Liver (tissue), 9 donors: ENCODE measurements around the gene MYO1H. TPM values are rescaled to one million over a fixed set of nuclear protein-coding genes. Genes with fewer than 3 reads are reported as not detected.

Experiments used
- DNase-seq: peaks from one replicate; pipeline ENCODE4 v3.0.0-alpha.2; 2017; ENCODE audit warnings: low spot score
- H3K27ac ChIP-seq, 2 donors: one replicate each; pipeline ENCODE4 v1.7.0; 2013; ENCODE audit warnings: inconsistent platforms in 2 of 2, low read length in 2 of 2, control low read depth in 1 of 2, low read depth in 1 of 2, mild to moderate bottlenecking in 1 of 2
- H3K27me3 ChIP-seq, 4 donors: one replicate each; pipeline versions ENCODE4 v1.6.1 to v1.7.0; 2013; ENCODE audit warnings: low read length in 3 of 4, inconsistent platforms in 1 of 4, mild to moderate bottlenecking in 1 of 4, moderate library complexity in 1 of 4; ENCODE audit not compliant: control insufficient read depth in 4 of 4, insufficient read depth in 4 of 4
- H3K36me3 ChIP-seq, 4 donors: one replicate each; pipeline versions ENCODE4 v1.6.1 to v1.7.0; 2013; ENCODE audit warnings: low read length in 3 of 4, mild to moderate bottlenecking in 3 of 4, low read depth in 1 of 4, moderate library complexity in 1 of 4; ENCODE audit not compliant: control insufficient read depth in 4 of 4, insufficient read depth in 3 of 4
- H3K4me1 ChIP-seq, 4 donors: one replicate each; pipeline versions ENCODE4 v1.6.1 to v1.7.0; 2013; ENCODE audit warnings: low read length in 3 of 4, mild to moderate bottlenecking in 3 of 4, moderate library complexity in 1 of 4; ENCODE audit not compliant: control insufficient read depth in 4 of 4, insufficient read depth in 4 of 4
- H3K4me3 ChIP-seq, 3 donors: one replicate each; pipeline versions ENCODE4 v1.6.1 to v1.7.0; 2013; ENCODE audit warnings: low read length in 3 of 3, control low read depth in 1 of 3, low read depth in 1 of 3, mild to moderate bottlenecking in 1 of 3
- H3K9ac ChIP-seq, 2 donors: one replicate each; pipeline ENCODE4 v1.7.0; 2013; ENCODE audit warnings: low read length in 2 of 2, mild to moderate bottlenecking in 2 of 2, moderate library complexity in 2 of 2, control low read depth in 1 of 2, low read depth in 1 of 2
- H3K9me3 ChIP-seq, 4 donors: one replicate each; pipeline versions ENCODE4 v1.6.1 to v1.7.0; 2013; ENCODE audit warnings: low read length in 3 of 4; ENCODE audit not compliant: control insufficient read depth in 4 of 4
- FOXA1 ChIP-seq: IDR thresholded peaks from 2 replicates; pipeline ENCODE4 v1.6.1; 2016; ENCODE audit warnings: antibody characterized with exemption
- GABPA ChIP-seq, 2 donors: IDR thresholded peaks in 1 of 2; conservative IDR thresholded peaks in 1 of 2; 2 replicates each; pipeline ENCODE4 v1.6.1; 2016; ENCODE audit warnings: antibody characterized with exemption in 2 of 2, mild to moderate bottlenecking in 1 of 2, moderate library complexity in 1 of 2
- HNF4A ChIP-seq, 2 donors: conservative IDR thresholded peaks; 2 replicates each; pipeline ENCODE4 v1.6.1; 2016; ENCODE audit warnings: antibody characterized with exemption in 2 of 2, mild to moderate bottlenecking in 2 of 2
- HNF4G ChIP-seq: IDR thresholded peaks from 2 replicates; pipeline ENCODE4 v1.6.1; 2016; ENCODE audit warnings: antibody characterized with exemption
- JUND ChIP-seq, 2 donors: IDR thresholded peaks; 2 replicates each; pipeline ENCODE4 v1.6.1; 2016; ENCODE audit warnings: antibody characterized with exemption in 2 of 2
- NR2F2 ChIP-seq: IDR thresholded peaks from 2 replicates; pipeline ENCODE4 v1.6.1; 2016; ENCODE audit warnings: antibody characterized with exemption
- RAD21 ChIP-seq, 2 donors: IDR thresholded peaks; 2 replicates each; pipeline ENCODE4 v1.6.1; 2016; ENCODE audit warnings: antibody characterized with exemption in 2 of 2, mild to moderate bottlenecking in 2 of 2
- RXRA ChIP-seq, 2 donors: IDR thresholded peaks; 2 replicates each; pipeline ENCODE4 v1.6.1; 2017 to 2018; ENCODE audit warnings: antibody characterized with exemption in 2 of 2, mild to moderate bottlenecking in 1 of 2
- SP1 ChIP-seq: IDR thresholded peaks from 2 replicates; pipeline ENCODE4 v1.6.1; 2018; ENCODE audit warnings: antibody characterized with exemption, mild to moderate bottlenecking
- TAF1 ChIP-seq: conservative IDR thresholded peaks from 2 replicates; pipeline ENCODE4 v1.6.1; 2016; ENCODE audit warnings: antibody characterized with exemption, mild to moderate bottlenecking
- YY1 ChIP-seq: IDR thresholded peaks from 2 replicates; pipeline ENCODE4 v1.6.1; 2016; ENCODE audit warnings: antibody characterized with exemption, mild to moderate bottlenecking
- WGBS: extraction: QIAGEN DNeasy Blood & Tissue Kit; methylation state at CpG from one replicate; pipeline ENCODE4 v1.1.7; 2013; 5-methylcytosine and 5-hydroxymethylcytosine counted together
- polyA plus RNA-seq, 2 donors: library from polyadenylated mRNA; stranded (reverse) in 1 of 2; unstranded in 1 of 2; fragments of 200-250 nt in 1 of 2; fragments of >200 nt in 1 of 2; fragmentation: Nextera tagmentation in 1 of 2; extraction: Ambion mirVana in 1 of 2; gene quantifications; one replicate each; pipeline versions ENCODE4 v1.2.1 to v1.2.3, GENCODE V29; 2013 to 2015
- total RNA-seq, 2 donors: library from RNA; depleted of rRNA; stranded (reverse); fragments of >200 nt; gene quantifications; one replicate each; pipeline ENCODE4 v1.2.3, GENCODE V29; 2014
- TF ChIP-seq, protein P1 (sequence below): IDR thresholded peaks from 2 replicates; pipeline ENCODE4 v1.6.1; 2016; ENCODE audit warnings: antibody characterized with exemption
- TF ChIP-seq, protein P2 (sequence below): fragments of 150-350 bp; IDR thresholded peaks from 2 replicates; pipeline ENCODE4 v1.5.1; 2017; ENCODE audit warnings: improper control_type of control experiment, low read depth, low read length; ENCODE audit not compliant: missing input control
- TF ChIP-seq, protein P3 (sequence below): IDR thresholded peaks from 2 replicates; pipeline ENCODE4 v1.6.1; 2016; ENCODE audit warnings: antibody characterized with exemption
- donor health status: healthy.
- donor health status: healthy.
- donor health status: healthy.
- donor health status: healthy.
- donor health status: healthy.

The MYO1H gene
- total and polyA plus RNA-seq, 4 donors: not detected

DNA sequence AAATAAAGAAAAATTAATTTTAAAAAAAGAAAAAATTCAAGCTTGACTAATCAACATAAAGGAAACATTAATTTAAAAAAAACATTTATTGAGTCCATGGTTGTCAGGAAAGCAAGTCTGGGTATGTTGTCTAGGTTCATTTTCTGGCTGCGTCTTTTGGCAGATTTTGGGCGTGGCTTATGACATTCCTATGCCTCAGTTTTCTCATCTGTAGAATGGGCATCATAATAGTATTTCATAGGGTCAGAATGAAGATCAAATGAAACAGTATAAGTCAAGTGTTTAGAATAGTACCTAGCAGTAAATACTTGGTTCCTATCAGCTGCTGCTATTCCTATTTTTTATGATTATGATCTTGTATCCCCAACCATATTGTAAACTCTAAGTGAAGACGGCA is 40.5 kb downstream of the MYO1H start:
- H3K27ac ChIP-seq: no peak overlapping the region
- TF ChIP-seq TAF1: no peak
- WGBS: 87% methylated on average over 3 of the region's 3 CpGs

DNA sequence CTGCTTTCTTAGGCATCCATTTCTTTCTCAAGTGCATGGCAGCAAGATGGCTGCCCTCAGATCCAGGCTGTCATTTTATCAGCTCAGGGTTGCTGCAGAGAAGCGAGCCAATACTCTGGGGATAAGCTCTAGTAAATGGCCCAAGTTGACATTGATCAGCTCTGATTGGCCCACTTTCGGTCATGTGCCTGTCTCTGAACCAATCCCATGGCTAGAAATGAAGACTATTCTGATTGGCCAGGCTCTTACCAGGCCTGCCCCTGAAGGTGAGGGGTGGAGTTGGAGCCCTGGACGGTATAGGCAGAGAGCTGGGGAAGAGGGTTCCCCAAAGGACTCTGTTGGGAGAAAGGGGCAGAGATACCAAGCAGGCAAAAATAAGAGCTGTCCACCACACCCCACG is 41.4 kb downstream of the MYO1H start:
- no peaks in the 10 kb centered on the region for H3K4me1 ChIP-seq
- no peak for DNase-seq
- H3K9ac ChIP-seq: no peak overlapping the region
- no peaks in the 10 kb centered on the region for H3K27me3 ChIP-seq
- 80% methylated on average over 4 of the region's 4 CpGs for WGBS
- TF ChIP-seq SP1: no peak
- no peak for TF ChIP-seq HNF4A (conservative IDR thresholded peaks at IDR 0.05)
- TF ChIP-seq, protein P1, sequence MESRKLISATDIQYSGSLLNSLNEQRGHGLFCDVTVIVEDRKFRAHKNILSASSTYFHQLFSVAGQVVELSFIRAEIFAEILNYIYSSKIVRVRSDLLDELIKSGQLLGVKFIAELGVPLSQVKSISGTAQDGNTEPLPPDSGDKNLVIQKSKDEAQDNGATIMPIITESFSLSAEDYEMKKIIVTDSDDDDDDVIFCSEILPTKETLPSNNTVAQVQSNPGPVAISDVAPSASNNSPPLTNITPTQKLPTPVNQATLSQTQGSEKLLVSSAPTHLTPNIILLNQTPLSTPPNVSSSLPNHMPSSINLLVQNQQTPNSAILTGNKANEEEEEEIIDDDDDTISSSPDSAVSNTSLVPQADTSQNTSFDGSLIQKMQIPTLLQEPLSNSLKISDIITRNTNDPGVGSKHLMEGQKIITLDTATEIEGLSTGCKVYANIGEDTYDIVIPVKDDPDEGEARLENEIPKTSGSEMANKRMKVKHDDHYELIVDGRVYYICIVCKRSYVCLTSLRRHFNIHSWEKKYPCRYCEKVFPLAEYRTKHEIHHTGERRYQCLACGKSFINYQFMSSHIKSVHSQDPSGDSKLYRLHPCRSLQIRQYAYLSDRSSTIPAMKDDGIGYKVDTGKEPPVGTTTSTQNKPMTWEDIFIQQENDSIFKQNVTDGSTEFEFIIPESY: no peak
- no peak for TF ChIP-seq YY1
- no peak for TF ChIP-seq JUND (IDR thresholded peaks at IDR 0.05)
- TF ChIP-seq, protein P2, sequence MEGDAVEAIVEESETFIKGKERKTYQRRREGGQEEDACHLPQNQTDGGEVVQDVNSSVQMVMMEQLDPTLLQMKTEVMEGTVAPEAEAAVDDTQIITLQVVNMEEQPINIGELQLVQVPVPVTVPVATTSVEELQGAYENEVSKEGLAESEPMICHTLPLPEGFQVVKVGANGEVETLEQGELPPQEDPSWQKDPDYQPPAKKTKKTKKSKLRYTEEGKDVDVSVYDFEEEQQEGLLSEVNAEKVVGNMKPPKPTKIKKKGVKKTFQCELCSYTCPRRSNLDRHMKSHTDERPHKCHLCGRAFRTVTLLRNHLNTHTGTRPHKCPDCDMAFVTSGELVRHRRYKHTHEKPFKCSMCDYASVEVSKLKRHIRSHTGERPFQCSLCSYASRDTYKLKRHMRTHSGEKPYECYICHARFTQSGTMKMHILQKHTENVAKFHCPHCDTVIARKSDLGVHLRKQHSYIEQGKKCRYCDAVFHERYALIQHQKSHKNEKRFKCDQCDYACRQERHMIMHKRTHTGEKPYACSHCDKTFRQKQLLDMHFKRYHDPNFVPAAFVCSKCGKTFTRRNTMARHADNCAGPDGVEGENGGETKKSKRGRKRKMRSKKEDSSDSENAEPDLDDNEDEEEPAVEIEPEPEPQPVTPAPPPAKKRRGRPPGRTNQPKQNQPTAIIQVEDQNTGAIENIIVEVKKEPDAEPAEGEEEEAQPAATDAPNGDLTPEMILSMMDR: no peak
- TF ChIP-seq NR2F2: no peak
- no peak for TF ChIP-seq TAF1
- no peak for TF ChIP-seq GABPA (IDR thresholded peaks at IDR 0.05 in 1 of 2, conservative IDR thresholded peaks at IDR 0.05 in 1 of 2)
- TF ChIP-seq, protein P3, sequence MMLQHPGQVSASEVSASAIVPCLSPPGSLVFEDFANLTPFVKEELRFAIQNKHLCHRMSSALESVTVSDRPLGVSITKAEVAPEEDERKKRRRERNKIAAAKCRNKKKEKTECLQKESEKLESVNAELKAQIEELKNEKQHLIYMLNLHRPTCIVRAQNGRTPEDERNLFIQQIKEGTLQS: no peak
- no peak for TF ChIP-seq RXRA (IDR thresholded peaks at IDR 0.05)
- TF ChIP-seq FOXA1: no peak
- no peaks in the 10 kb centered on the region for H3K36me3 ChIP-seq
- no peak overlapping the region for H3K27ac ChIP-seq
- no peak overlapping the region for H3K4me3 ChIP-seq
- no peaks in the 10 kb centered on the region for H3K9me3 ChIP-seq

More for the DNA sequence above, 40.5 kb downstream of the MYO1H start:
- Histone ChIP-seq H3K4me1 (no peaks in the 10 kb centered on the region), H3K9ac (no peak overlapping the region), H3K9me3 (no peaks in the 10 kb centered on the region), H3K4me3 (no peak overlapping the region), H3K27me3 (no peaks in the 10 kb centered on the region), H3K36me3 (no peaks in the 10 kb centered on the region)
- DNase-seq: no peak

DNA sequence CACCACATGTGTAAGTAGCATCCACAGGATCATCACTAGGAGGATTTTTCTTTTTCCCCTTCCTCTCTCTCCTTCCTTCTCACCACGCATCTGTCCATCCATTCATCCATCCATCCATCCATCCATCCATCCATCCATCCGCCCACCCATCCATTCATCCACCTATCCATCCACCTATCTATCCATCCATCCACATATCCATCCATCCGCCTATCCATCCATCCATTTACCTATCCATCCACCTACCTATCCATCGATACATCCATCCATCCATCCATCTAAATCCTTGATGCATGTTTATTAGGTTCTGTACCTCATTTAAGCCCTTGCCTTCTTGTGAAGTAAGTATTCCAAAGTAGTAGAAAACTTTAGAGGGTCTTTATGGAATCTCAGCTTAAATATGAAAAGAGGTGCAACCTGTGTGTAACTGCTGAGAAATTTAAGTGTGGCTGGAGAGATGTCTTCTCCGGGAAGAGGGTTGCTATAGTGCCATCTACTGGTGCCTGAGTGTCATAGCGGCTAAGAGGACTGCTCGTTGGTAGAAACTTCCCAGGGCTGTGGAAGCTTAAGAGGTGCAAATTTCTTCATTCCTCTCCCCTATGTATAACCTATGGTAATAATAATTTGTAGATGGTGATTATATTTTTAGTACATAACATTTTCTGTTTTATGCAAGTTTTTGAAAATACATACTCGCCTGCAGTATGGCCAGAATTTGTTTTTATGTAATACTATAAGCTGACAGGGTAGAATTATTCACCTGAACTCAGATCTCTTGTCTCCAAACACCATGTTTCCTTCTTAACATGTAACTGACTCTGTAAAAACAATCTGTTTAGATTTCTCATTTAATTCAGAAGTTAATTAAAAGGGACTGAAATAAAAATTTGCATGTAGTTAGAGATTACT is 46.0 kb downstream of the MYO1H start:
- H3K9ac ChIP-seq: no peak overlapping the region
- H3K9me3 ChIP-seq: no peaks in the 10 kb centered on the region
- 49% methylated on average over 8 of the region's 8 CpGs for WGBS

More for the DNA sequence above, 46.0 kb downstream of the MYO1H start:
- peak; percentile 70 to 77 for TF ChIP-seq RAD21 (IDR thresholded peaks at IDR 0.05)
- TF ChIP-seq HNF4G: no peak
- TF ChIP-seq HNF4A (conservative IDR thresholded peaks at IDR 0.05): no peak
- TF ChIP-seq TAF1: no peak
- TF ChIP-seq, protein P2: peak; percentile 87
- no peak for TF ChIP-seq RXRA (IDR thresholded peaks at IDR 0.05)
- Histone ChIP-seq H3K4me1 (no peaks in the 10 kb centered on the region), H3K36me3 (no peaks in the 10 kb centered on the region), H3K27me3 (no peaks in the 10 kb centered on the region), H3K27ac (no peak overlapping the region), H3K4me3 (no peak overlapping the region)
- DNase-seq: no peak
